ENCODE measurements around the gene RNF14. TPM values are rescaled to one million over a fixed set of nuclear protein-coding genes. Genes with fewer than 3 reads are reported as not detected.

RNF14 gene
- total and polyA plus RNA-seq, 4 donors = 22.9 to 50.6 (median 32.5) TPM

- DNase-seq (ENCODE audit: low spot score) = no peak
- 73% methylated on average over 6 of the region's 6 CpGs for WGBS
- peaks cover 0 to 4% (median 0%) of the 10 kb centered on the region in 4 donors for H3K9me3 ChIP-seq (ENCODE audit: control insufficient read depth in 4 of 4, low read length in 3 of 4)
- H3K27ac ChIP-seq (ENCODE audit: low read depth in 1 of 2, low read length in 2 of 2) = peak overlapping the region; percentile 12 to 51
- H3K27me3 ChIP-seq (ENCODE audit: control insufficient read depth in 4 of 4, insufficient read depth in 4 of 4, low read length in 3 of 4) = no peaks in the 10 kb centered on the region
- TF ChIP-seq MAX (IDR thresholded peaks at IDR 0.05) (no peak), RXRA (IDR thresholded peaks at IDR 0.05) (no peak), ATF3 (IDR thresholded peaks at IDR 0.05) (no peak)
- no peak overlapping the region for H3K9ac ChIP-seq (ENCODE audit: low read depth in 1 of 2, low read length in 2 of 2)
- no peaks in the 10 kb centered on the region for H3K36me3 ChIP-seq (ENCODE audit: control insufficient read depth in 4 of 4, insufficient read depth in 3 of 4, low read depth in 1 of 4, low read length in 3 of 4)
- peaks cover 3 to 29% (median 14%) of the 10 kb centered on the region in 4 donors for H3K4me1 ChIP-seq (ENCODE audit: control insufficient read depth in 4 of 4, insufficient read depth in 4 of 4, low read length in 3 of 4)
- H3K4me3 ChIP-seq (ENCODE audit: low read depth in 1 of 3, low read length in 3 of 3) = no peak overlapping the region
These were observed 47.1 kb downstream of the RNF14 start for GRCh38 chr5:142015781-142016533.

GRCh38 chr5:142016556-142016955 lies 47.7 kb downstream of the RNF14 start:
- WGBS = 90% methylated on average over 4 of the region's 4 CpGs
- Histone ChIP-seq H3K36me3 (ENCODE audit: control insufficient read depth in 4 of 4, insufficient read depth in 3 of 4, low read depth in 1 of 4, low read length in 3 of 4) (no peaks in the 10 kb centered on the region), H3K27ac (ENCODE audit: low read depth in 1 of 2, low read length in 2 of 2) (no peak overlapping the region), H3K9ac (ENCODE audit: low read depth in 1 of 2, low read length in 2 of 2) (no peak overlapping the region), H3K9me3 (ENCODE audit: control insufficient read depth in 4 of 4, low read length in 3 of 4) (peaks cover 0 to 4% (median 0%) of the 10 kb centered on the region in 4 donors), H3K27me3 (ENCODE audit: control insufficient read depth in 4 of 4, insufficient read depth in 4 of 4, low read length in 3 of 4) (no peaks in the 10 kb centered on the region), H3K4me1 (ENCODE audit: control insufficient read depth in 4 of 4, insufficient read depth in 4 of 4, low read length in 3 of 4) (peaks cover 3 to 28% (median 14%) of the 10 kb centered on the region in 4 donors), H3K4me3 (ENCODE audit: low read depth in 1 of 3, low read length in 3 of 3) (no peak overlapping the region)
- TF ChIP-seq HNF4A (conservative IDR thresholded peaks at IDR 0.05) (no peak), TAF1 (conservative IDR thresholded peaks at IDR 0.05) (no peak), ZBTB33 (IDR thresholded peaks at IDR 0.05) (no peak), FOXA1 (IDR thresholded peaks at IDR 0.05) (no peak), HNF4G (IDR thresholded peaks at IDR 0.05) (no peak), ATF3 (IDR thresholded peaks at IDR 0.05) (no peak), RAD21 (IDR thresholded peaks at IDR 0.05) (no peak), JUND (IDR thresholded peaks at IDR 0.05) (no peak), YY1 (IDR thresholded peaks at IDR 0.05) (no peak)
- DNase-seq (ENCODE audit: low spot score) = no peak

GRCh38 chr5:142017832-142018427 lies 49.0 kb downstream of the RNF14 start:
- H3K9me3 ChIP-seq (ENCODE audit: control insufficient read depth in 4 of 4, low read length in 3 of 4) = peaks cover 0 to 4% (median 0%) of the 10 kb centered on the region in 4 donors
- H3K4me3 ChIP-seq (ENCODE audit: low read depth in 1 of 3, low read length in 3 of 3) = no peak overlapping the region
- WGBS = 92% methylated on average over 5 of the region's 5 CpGs
- H3K27ac ChIP-seq (ENCODE audit: low read depth in 1 of 2, low read length in 2 of 2) = no peak overlapping the region
- H3K27me3 ChIP-seq (ENCODE audit: control insufficient read depth in 4 of 4, insufficient read depth in 4 of 4, low read length in 3 of 4) = no peaks in the 10 kb centered on the region
- H3K4me1 ChIP-seq (ENCODE audit: control insufficient read depth in 4 of 4, insufficient read depth in 4 of 4, low read length in 3 of 4) = peaks cover 3 to 18% (median 11%) of the 10 kb centered on the region in 4 donors
- no peaks in the 10 kb centered on the region for H3K36me3 ChIP-seq (ENCODE audit: control insufficient read depth in 4 of 4, insufficient read depth in 3 of 4, low read depth in 1 of 4, low read length in 3 of 4)
- no peak for TF ChIP-seq CTCF (IDR thresholded peaks at IDR 0.05; ENCODE audit: low read depth, low read length, missing input control)
- no peak for TF ChIP-seq JUND (IDR thresholded peaks at IDR 0.05)
- TF ChIP-seq GABPA (IDR thresholded peaks at IDR 0.05 in 1 of 2, conservative IDR thresholded peaks at IDR 0.05 in 1 of 2) = no peak
- TF ChIP-seq ATF3 (IDR thresholded peaks at IDR 0.05) = no peak
- no peak overlapping the region for H3K9ac ChIP-seq (ENCODE audit: low read depth in 1 of 2, low read length in 2 of 2)
- DNase-seq (ENCODE audit: low spot score) = no peak

Measured in liver (tissue), 9 donors.